WTC11 (cell line): ENCODE measurements around the gene UBAC2.

Experiments used
- CTCF ChIP-seq: fragments of 200-600 bp; IDR thresholded peaks from 2 replicates; pipeline ENCODE4 v1.8.0; 2022; ENCODE audit warnings: antibody characterized with exemption
- EMX1 ChIP-seq: fragments of 250-450 bp; sonication (Bioruptor Pico); IDR thresholded peaks from 2 replicates; pipeline ENCODE4 v1.8.0; 2021; ENCODE audit warnings: mild to moderate bottlenecking
- GRHL2 ChIP-seq: fragments of 250-450 bp; sonication (Bioruptor Pico); IDR thresholded peaks from 2 replicates; pipeline ENCODE4 v1.8.0; 2022; ENCODE audit warnings: mild to moderate bottlenecking, moderate library complexity; ENCODE audit not compliant: insufficient replicate concordance, severe bottlenecking

- no peak for TF ChIP-seq CTCF
- no peak for TF ChIP-seq EMX1 (CRISPR knock-in tag)
- TF ChIP-seq GRHL2, result no peak
Measured at GRCh38 chr13:99419591-99420243, 219.1 kb downstream of the UBAC2 start.
